HCEC 1CT (cell line): ENCODE measurements around the gene MPPED1.

Experiments
- DNase-seq: peaks from one replicate; pipeline ENCODE4 v3.0.0-alpha.2; 2017

The MPPED1 gene

GRCh38 chr22:43479301-43479950 is 67.6 kb downstream of the MPPED1 start:
- DNase-seq = no peak

GRCh38 chr22:43479962-43480361 is 68.1 kb downstream of the MPPED1 start:
- DNase-seq = no peak

DNA sequence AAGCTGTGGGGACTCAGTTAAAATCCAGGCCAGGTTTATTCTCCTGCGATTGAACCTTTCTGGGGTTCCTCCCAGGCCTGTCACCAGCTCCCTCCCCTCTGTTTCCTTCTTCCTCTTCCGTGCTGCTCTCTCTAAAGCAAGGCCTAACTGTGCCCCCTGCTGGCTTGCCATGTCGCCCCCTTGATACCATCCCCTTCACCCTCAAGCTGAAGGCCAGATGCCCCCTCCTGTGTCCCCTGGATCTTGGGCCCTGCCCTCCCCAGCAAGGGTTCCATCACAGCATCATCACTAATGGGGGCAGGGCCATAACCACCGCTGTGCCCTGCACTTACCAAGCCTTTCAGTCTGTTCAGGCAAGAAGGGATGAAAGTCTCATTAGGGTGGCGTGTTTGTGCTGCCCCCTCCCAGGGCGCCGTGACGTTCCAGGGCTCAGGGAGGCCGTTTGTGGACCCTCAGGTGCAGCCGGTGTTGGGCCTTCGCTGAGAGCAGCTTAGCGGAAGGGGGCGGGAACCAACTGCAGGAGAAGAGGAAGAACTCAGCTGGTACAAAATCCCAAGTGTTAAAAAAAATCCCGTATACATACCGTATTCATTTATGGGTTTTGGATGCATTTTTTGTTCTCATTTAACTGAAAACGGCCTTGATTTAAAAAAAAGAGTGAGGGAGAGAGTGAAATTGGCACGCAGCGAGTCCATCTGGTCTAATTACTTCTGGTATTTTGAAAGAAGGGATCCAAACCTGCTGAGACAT is 69.9 kb downstream of the MPPED1 start:
- no peak for DNase-seq

DNA sequence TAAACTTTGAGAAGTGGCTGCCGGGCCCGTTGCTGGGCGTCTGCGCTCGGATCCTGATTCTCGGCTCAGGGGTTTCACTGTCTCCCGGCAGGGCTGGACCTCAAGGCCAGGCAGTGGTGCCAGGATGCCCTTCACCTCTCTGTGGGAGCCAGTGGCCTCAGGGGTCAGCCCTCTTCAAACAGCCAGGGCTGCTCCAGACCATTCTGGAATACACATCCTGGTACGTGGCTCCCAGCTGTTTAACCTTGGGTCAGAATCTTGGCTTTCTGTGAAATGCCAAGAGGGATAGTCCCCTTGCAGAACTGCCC is 70.5 kb downstream of the MPPED1 start:
- no peak for DNase-seq

DNA sequence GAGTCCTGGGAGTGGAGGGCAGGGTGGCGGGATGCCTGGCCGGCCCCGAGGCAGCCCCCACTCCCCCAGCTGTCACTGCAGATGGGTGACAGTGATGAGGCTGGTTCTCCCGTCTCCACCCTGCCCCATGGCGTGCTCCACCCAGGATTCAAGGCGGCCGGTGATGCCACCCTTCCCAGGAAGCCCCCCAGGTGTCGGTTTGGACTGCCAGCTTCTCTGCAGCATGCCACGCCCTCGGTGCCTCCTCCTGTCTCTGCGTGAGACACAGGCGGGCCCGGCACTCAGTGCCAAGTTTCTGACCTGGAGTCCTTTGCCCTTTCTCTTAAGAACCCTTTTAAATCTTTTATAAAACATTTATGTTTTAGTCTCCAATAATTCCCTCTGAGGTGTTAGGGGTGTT is 71.5 kb downstream of the MPPED1 start:
- DNase-seq = no peak

DNA sequence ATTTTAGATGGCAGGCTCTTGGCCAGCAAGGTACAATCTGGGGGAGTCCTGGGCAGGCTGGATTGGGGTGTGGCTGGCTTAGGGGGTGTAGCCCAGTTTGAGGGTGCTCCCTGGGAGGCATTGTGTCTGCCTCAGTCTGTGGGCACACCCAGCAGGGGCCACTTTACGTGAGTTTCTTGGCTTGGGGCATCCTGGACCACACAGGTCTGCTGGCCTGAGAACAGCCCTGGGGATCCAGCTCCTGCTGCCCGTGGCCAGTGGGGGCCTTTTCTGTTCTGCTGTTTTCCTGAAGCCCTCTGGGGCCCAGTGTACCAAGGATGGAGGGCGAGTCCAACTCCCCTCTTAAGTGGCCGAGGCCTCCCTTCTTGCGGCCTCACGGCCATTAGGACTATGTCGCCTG is 71.9 kb downstream of the MPPED1 start:
- DNase-seq = no peak

GRCh38 chr22:43484227-43484626 is 72.4 kb downstream of the MPPED1 start:
- DNase-seq = no peak

DNA sequence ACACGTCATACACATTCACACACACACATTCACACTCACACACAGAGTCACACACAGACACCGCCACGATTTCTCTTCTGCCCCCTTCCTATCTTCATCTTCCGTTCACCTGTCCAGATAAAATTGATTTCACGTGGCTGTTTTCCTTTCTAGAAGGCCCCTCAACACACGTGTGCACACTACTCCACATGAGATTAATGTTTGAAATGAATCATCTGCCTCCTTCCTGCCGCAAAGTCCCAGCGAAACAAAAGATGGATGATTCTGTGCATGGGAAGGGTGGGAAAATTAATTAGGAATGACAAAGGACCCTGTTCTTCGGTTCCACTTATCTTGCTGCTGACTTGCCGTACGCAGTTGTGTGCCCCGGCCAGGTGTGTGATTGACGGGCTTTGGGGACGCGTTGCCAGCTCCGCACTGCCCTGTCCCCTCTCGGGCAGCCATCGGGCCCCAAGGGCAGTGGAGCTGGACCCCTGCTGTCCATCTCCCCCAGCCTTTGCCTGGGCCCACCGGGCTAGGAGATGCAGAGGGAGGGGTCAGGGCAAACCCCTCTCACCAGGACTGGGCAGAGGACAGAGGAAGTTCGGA is 73.8 kb downstream of the MPPED1 start:
- DNase-seq = no peak

GRCh38 chr22:43487311-43488030 is 75.7 kb downstream of the MPPED1 start:
- no peak for DNase-seq

GRCh38 chr22:43488031-43488866 is 76.4 kb downstream of the MPPED1 start:
- DNase-seq = no peak

GRCh38 chr22:43488937-43489336 is 77.1 kb downstream of the MPPED1 start:
- no peak for DNase-seq

- no peak for DNase-seq
Measured at GRCh38 chr22:43490311-43490710, 78.5 kb downstream of the MPPED1 start.

DNA sequence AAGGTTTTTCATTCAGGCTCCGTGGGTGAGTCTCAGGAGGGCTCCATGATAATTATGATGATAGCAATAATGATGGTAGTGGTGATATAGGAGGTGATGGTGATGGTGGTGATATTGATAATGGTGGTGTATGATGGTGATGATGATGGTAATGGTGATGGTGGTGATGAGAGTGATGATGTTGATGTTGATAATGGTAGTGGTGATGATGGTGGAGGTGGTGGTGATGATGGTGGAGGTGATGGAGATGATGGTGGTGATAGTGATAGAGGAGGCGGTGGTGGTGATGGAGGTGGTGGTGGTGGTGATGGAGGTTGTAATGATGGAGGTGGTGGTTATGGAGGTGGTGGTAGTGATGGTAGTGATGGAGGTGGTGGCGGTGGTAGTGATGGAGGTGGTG is 79.4 kb downstream of the MPPED1 start:
- DNase-seq = no peak

- no peak for DNase-seq
Measured at GRCh38 chr22:43491737-43492136, 79.9 kb downstream of the MPPED1 start.

DNA sequence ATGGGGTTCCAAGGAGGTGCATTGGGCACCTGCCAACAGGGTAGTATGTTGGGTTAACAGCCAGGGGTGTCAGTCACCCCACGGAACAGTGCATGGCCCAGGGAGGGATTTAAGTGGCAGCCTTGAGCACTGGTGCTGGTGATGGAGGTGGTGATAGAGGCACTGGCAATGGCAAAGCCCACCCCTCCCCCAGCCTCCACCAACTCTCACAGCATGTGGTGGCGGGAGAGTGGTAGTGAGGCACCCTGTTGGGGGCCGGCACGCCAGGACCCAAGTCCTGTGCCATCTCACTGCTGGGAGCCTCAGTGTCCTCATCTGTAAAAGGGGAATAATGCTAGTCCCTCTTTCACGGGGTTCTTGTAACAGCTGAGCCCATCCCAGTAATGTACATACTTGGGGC is 81.5 kb downstream of the MPPED1 start:
- no peak for DNase-seq

DNA sequence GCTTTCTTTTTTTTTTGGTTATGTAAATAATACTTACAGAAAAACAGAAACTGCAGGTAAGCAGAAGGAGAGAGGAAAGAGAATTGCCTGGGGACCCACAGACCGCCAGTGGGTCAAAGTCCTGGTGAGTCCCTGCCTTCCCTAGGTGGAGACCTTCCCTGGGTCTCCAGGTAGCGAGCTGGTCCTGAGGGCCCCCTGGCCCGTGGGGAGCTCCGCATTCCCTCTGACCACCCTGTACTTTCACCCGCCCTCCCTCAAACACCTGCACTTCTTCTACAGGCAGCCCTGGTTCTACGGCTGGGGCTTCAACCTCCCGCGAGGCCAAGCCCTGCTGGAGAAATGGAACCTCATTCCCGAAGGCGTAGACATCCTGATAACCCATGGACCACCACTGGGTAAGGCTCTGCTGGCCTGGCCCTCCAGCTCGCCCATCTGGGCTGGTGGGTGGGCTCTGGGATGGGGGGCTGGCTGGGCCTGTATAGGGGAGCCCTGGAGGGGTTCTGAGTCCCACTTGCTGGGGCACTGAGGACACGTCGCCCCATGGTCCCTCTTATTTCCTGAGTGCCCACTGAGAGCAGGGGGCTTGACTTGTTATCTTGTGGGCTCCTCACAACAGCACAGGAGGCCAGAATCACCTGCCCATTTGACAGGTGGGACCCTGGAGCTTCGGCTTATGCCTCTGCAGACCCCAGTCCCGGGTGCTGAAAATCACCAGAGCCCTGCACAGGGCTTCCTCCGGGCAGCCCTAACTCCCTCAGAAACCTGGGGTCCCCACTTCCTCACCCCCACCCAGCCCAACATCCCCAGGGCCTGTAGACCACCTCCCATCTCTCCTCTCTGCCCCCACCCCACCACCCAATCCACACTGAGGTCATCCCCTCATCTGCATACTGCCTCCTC is 86.4 kb downstream of the MPPED1 start:
- no peak for DNase-seq

DNA sequence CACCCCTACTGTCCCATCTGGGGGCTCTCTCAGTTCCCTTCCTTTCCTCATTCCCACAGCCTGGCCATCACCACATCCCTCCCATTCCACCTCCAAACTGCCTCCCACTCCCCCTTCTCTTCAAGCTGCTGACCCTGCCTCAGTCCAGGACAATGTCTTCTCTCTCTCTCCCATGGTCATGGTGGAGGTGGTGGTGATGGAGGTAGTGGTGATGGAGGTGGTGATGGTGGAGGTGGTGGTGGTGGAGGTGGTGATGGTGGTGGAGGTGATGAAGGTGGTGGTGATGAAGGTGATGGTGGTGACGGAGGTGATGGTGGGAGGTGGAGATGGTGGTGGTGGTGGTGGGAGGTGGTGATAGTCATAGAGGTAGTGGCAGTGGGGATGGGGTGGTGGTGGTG is 87.0 kb downstream of the MPPED1 start:
- no peak for DNase-seq

- DNase-seq = no peak
Measured at GRCh38 chr22:43500792-43501785, 89.3 kb downstream of the MPPED1 start.

DNA sequence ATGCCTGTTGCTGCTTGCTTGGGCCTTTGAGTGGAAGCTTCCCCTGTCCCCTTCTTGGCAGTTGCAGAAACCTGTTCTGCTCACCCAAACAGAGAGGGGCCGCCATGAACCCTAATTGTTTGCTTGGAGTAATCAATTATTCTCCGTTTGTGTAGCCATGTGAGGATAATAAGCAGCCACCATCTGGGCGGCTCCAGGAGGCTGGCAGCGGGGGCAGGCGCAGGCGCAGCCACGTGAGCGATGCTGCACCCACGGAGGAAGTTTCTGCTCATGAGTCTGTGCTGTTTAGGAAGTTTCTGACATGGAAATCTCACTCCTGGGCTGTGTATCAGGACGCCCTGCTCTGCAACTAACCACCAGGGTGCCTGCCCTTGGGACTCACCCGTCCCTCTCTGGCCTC is 90.1 kb downstream of the MPPED1 start:
- DNase-seq = no peak

DNA sequence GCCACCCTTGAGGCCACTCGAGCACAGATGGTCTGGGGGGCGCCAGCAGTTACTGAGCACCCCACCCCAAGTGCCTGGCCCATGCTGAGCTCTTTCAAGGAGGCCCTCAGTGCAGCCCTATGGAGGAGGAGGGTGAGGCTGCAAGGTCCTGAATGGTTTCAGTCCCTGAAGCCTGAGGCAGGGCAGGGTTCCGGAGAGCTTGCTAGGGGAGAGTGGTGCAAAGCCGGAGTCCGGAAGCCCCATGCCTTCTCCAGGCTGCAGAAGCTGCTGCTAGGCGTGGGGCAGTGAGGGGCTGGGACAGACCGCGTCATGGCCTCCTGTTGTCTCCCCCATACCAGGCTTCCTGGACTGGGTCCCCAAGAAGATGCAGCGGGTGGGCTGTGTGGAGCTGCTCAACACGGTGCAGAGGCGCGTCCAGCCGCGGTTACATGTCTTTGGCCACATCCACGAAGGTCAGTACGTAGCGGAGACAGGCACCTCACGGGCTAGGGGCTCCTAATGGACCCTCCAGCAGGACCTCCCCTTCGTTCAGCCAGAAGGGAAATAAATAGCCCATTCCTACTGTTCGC is 90.6 kb downstream of the MPPED1 start:
- DNase-seq = no peak
